ENCODE results near the gene PHC2. TPM values are rescaled to one million over a fixed set of nuclear protein-coding genes. Genes with fewer than 3 reads are reported as not detected.

Gene PHC2
- total RNA-seq, 6 donors from 2014 or later, result 103 to 173 (median 129) TPM

DNA sequence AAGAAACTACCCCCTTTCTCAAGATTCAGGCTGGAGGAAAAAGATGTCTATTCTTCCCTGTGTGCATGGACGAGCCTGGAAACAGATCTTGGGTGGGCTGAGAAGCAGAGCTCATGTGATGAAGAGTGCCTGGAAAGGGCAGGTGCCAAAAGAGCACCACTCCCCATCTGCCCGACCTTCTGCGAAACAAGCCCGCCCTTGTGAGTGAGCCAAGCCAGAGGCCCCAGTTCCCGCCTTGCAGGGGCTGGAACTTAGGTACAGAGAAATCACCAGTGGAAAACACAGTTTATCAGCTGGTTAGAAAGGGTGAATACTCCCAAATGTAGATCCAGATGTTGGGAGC, 83.3 kb downstream of the PHC2 start:
- DNase-seq (no peak), ATAC-seq (ENCODE audit: low FRiP score in 2 of 2) (peak in 1 of 2 donors; percentile 19)
- H3K9me3 ChIP-seq, result no peaks in the 10 kb centered on the region
- TF ChIP-seq CTCF (IDR thresholded peaks at IDR 0.05) (no peak), POLR2AphosphoS5 (IDR thresholded peaks at IDR 0.05) (peak in 1 of 2 donors; percentile 44)
- peaks cover 0 to 19% (median 0%) of the 10 kb centered on the region in 4 donors for H3K36me3 ChIP-seq
- no peaks in the 10 kb centered on the region for H3K27me3 ChIP-seq
- H3K4me1 ChIP-seq, result peaks cover 47 to 69% (median 65%) of the 10 kb centered on the region in 4 donors
- H3K4me3 ChIP-seq, result peak overlapping the region; percentile 69 to 89 (median 76)
- 42 to 50% methylated on average over 4 to 5 of the region's 5 CpGs for WGBS, 2 donors
- H3K27ac ChIP-seq, result peak overlapping the region; percentile 98 to 99 (median 99)

DNA sequence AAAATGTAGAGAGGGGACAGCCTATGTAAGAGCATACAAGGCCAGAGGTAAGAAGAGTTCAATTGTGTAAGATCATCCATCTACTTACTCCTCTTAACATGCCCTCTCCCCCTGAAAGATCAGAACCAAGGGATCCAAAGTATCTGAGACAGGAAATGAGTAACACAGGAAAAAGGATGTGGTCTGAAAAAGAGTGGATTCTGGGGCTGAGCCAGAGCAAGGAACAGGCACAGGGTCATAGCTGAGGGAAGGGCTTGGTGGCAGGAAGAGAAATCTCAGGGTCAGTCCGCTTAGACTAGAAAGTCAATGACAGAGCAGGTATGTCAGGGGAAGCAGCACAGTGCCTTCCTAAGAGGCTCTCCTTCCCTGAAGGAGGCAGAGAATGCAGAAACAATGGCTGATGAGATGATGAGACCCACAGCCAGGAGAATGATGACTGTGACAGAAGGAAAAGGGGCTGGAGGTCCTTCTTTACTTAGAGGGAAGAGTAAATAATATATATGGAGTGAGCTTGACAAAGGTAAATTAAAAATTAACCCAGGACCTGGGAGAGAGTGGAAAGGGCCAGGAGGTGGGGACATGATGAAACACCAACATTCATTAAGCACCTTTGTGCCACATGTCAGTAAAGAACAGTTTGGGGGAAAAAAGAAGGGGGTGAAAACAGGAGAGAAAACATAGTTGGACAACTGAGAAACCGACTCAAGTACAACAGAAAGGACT, 83.8 kb downstream of the PHC2 start:
- H3K4me3 ChIP-seq, result peak overlapping the region; percentile 69 to 89 (median 76)
- ATAC-seq (ENCODE audit: low FRiP score in 2 of 2) (peak; percentile 44 to 65), DNase-seq (peak in 1 of 2 donors; percentile 81)
- TF ChIP-seq POLR2A (IDR thresholded peaks at IDR 0.05) (peak in 3 of 4 donors; percentile 71 to 92 (median 74)), EP300 (IDR thresholded peaks at IDR 0.05) (peak in 2 of 4 donors; percentile 84 to 86), POLR2AphosphoS5 (IDR thresholded peaks at IDR 0.05) (peak; percentile 97 to 98), CTCF (IDR thresholded peaks at IDR 0.05) (no peak)
- no peaks in the 10 kb centered on the region for H3K9me3 ChIP-seq
- peaks cover 0 to 22% (median 0%) of the 10 kb centered on the region in 4 donors for H3K36me3 ChIP-seq
- H3K27ac ChIP-seq, result peak overlapping the region; percentile 98 to 99 (median 99)
- no peaks in the 10 kb centered on the region for H3K27me3 ChIP-seq
- WGBS, 2 donors, result 7 to 28% methylated on average over 2 of the region's 2 CpGs
- peaks cover 52 to 74% (median 70%) of the 10 kb centered on the region in 4 donors for H3K4me1 ChIP-seq

DNA sequence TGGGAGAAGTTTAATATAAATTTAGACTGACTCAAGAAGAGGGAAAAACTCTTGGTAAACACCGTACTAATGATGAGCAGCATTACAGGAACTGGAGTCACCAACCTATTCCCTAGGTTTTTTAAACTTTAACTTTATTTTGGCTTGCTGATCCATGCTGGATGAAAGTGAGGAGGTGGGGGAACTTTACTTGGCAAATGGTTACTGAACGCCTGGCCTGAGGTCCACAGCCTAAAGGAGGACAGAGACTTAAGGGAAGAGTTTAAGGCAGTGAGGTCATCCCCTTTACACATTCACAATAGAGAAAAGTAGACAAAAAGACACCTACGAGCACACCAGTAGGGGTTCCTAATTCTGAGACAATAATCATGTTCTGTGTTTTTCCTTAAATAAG, 84.4 kb downstream of the PHC2 start:
- Histone ChIP-seq H3K36me3 (peaks cover 0 to 28% (median 0%) of the 10 kb centered on the region in 4 donors), H3K4me3 (peak overlapping the region in 3 of 4 donors; percentile 69 to 89 (median 80)), H3K27me3 (no peaks in the 10 kb centered on the region), H3K27ac (peak overlapping the region; percentile 98 to 99 (median 99)), H3K4me1 (peaks cover 57 to 80% (median 76%) of the 10 kb centered on the region in 4 donors), H3K9me3 (no peaks in the 10 kb centered on the region)
- TF ChIP-seq CTCF (IDR thresholded peaks at IDR 0.05) (no peak), POLR2AphosphoS5 (IDR thresholded peaks at IDR 0.05) (no peak), EP300 (IDR thresholded peaks at IDR 0.05) (no peak), POLR2A (IDR thresholded peaks at IDR 0.05) (no peak)
- DNase-seq, result no peak
- 31 to 43% methylated on average over 3 of the region's 3 CpGs for WGBS, 2 donors
- no peak for ATAC-seq (ENCODE audit: low FRiP score in 2 of 2)

DNA sequence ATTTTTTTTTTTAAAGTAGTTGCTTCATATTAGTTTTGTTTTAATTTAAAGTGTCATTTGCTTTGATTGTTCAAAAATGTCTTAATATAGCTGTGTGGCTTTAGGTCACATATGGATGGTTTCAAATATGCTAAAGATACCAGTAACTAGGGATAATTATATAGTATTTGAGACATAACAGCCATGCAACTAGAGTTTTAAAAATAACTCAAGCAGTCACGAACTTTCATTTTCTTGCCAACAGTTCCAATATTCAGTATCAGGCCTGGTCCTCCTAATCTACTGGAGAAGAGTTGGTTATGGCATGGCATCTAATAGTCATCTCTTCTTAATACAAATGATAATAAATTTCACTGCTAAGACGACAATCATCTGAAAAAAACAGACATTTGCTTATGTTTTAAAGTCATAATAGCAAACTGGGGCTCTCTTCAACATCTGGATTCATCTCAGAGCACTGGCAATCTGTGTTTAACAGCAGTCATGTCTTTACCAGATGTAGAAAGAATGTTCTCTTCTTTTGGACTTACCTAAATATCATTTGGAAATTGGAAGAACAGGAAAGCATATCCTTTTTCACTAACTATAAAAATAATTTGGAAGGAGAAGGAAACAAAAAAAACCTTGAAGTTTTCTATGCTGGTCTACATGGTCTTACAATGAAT, 85.9 kb downstream of the PHC2 start:
- no peaks in the 10 kb centered on the region for H3K27me3 ChIP-seq
- H3K36me3 ChIP-seq, result peaks cover 0 to 35% (median 0%) of the 10 kb centered on the region in 4 donors
- no peaks in the 10 kb centered on the region for H3K9me3 ChIP-seq
- H3K4me1 ChIP-seq, result peaks cover 66 to 84% (median 82%) of the 10 kb centered on the region in 4 donors
- no peak for DNase-seq
- peak overlapping the region; percentile 98 to 99 (median 99) for H3K27ac ChIP-seq
- no peak for ATAC-seq (ENCODE audit: low FRiP score in 2 of 2)
- H3K4me3 ChIP-seq, result no peak overlapping the region
- TF ChIP-seq POLR2A (IDR thresholded peaks at IDR 0.05) (no peak), CTCF (IDR thresholded peaks at IDR 0.05) (no peak), EP300 (IDR thresholded peaks at IDR 0.05) (no peak), POLR2AphosphoS5 (IDR thresholded peaks at IDR 0.05) (no peak)
- WGBS, 2 donors, result 38 to 47% methylated on average over 2 of the region's 2 CpGs
